Hematopoietic multipotent progenitor cell treated with erythropoietin and hydrocortisone succinate and interleukin-3 and kit ligand, for 15 days (in vitro differentiated cells): ENCODE measurements around the gene RAPGEF4.
A peak's percentile ranks its signal among the peaks of the same experiment; 100 is the strongest.
"Not testable (repeated sequence)": the region's sequence is repeated elsewhere in the genome, so short reads cannot be mapped to it uniquely, and the experiment has no call there.

Source experiments
- DNase-seq: peaks from one replicate; pipeline ENCODE4 v3.0.0-alpha.2; 2015; ENCODE audit warnings: low spot score

The RAPGEF4 gene

GRCh38 chr2:173075056-173075780 lies 339.6 kb downstream of the RAPGEF4 start:
- DNase-seq: no peak

- DNase-seq: peak; percentile 66
These were observed 340.3 kb downstream of the RAPGEF4 start, which contains the start of gene MAP3K20 for GRCh38 chr2:173075781-173076580. Gene MAP3K20, plus strand, starts transcription at chr2:173075846. Its CDS starts 15,186 bp downstream, at chr2:173091032.

GRCh38 chr2:173076581-173077345 lies 341.1 kb downstream of the RAPGEF4 start:
- peak; percentile 50 for DNase-seq

- peak; percentile 81 for DNase-seq
These were observed 342.0 kb downstream of the RAPGEF4 start for GRCh38 chr2:173077506-173078177.

- no peak for DNase-seq
These were observed 343.5 kb downstream of the RAPGEF4 start for GRCh38 chr2:173079141-173079540.

- DNase-seq: no peak
These were observed 344.6 kb downstream of the RAPGEF4 start for GRCh38 chr2:173079973-173080860.

GRCh38 chr2:173086518-173087213 lies 351.0 kb downstream of the RAPGEF4 start:
- no peak for DNase-seq

GRCh38 chr2:173087214-173087581 lies 351.6 kb downstream of the RAPGEF4 start:
- no peak for DNase-seq

GRCh38 chr2:173087793-173088496 lies 352.3 kb downstream of the RAPGEF4 start:
- no peak for DNase-seq

- DNase-seq: no peak
These were observed 354.7 kb downstream of the RAPGEF4 start for GRCh38 chr2:173090276-173090877.

- peak; percentile 14 for DNase-seq
These were observed 355.5 kb downstream of the RAPGEF4 start for GRCh38 chr2:173090973-173091660.

GRCh38 chr2:173091910-173092309 lies 356.3 kb downstream of the RAPGEF4 start:
- no peak for DNase-seq

GRCh38 chr2:173092844-173093402 lies 357.3 kb downstream of the RAPGEF4 start:
- DNase-seq: no peak

- DNase-seq: not testable (repeated sequence)
These were observed 358.0 kb downstream of the RAPGEF4 start for GRCh38 chr2:173093617-173094016.

- no peak for DNase-seq
These were observed 359.1 kb downstream of the RAPGEF4 start for GRCh38 chr2:173094731-173095130.

- no peak for DNase-seq
These were observed 359.7 kb downstream of the RAPGEF4 start for GRCh38 chr2:173095356-173095755.

- no peak for DNase-seq
These were observed 363.6 kb downstream of the RAPGEF4 start for GRCh38 chr2:173099271-173099670.

GRCh38 chr2:173099804-173100203 lies 364.2 kb downstream of the RAPGEF4 start:
- DNase-seq: no peak
